GM19468 (cell line): Measurements from ENCODE around the gene RFPL3.

Source experiments
- ATAC-seq: cut with Tn5 transposase; IDR thresholded peaks from one replicate; pipeline ENCODE4 v1.9.1; 2021; ENCODE audit warnings: mild to moderate bottlenecking, moderate library complexity, moderate number of reproducible peaks; ENCODE audit not compliant: unreplicated experiment; ENCODE audit errors: extremely low read depth

Gene RFPL3

DNA sequence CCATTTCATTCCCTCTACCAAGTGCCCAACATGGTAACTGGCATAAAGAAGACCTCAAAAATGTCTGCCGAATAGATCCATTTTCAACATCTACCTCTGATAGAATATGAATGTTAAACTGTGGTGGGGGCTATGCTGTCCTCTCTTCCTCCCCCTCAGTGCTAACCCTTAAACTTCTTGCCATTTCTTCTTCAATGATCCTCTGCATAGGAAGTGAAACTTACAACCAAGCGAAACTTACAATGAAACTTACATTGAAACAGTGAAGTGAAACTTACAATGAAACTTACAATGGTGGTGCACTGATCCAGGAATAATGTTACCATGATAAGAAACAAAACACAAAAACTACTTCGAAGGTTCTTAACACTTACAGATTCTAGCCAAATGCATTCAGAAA lies 49.6 kb downstream of the RFPL3 start:
- no peak for ATAC-seq

DNA sequence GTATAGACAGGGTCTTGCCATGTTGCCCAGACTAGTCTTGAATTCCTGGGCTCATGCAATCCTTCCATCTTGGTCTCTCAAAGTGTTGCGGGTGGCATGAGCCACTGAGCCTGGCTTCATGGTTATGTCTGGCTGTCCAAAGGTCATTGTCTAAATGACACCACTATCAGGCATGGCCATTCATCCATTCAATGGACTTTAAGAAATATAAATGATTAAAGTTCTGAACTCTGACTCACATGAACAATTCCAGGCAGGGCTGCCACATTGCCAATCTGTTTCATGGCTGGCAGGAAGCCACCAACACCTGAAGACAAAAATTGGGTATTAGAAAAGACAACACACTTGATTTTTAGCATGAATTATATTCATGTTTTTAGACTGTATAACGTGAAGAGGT lies 50.3 kb downstream of the RFPL3 start:
- no peak for ATAC-seq

DNA sequence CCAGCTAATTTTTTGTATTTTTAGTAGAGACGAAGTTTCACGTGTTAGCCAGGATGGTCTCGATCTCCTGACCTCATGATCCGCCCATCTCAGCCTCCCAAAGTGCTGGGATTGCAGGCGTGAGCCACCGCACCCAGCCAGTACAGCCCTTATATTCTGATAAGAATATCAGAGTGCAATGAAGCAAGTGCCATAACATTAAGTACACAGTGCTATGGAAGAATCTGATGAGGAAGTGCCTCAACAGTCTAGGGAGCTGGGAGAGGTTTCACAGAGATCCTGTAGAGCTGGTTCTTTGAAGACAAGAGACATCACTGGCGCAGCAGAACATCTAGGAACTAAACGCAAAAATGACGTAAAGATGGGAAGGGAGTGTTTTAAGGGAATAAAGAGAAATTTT lies 52.3 kb downstream of the RFPL3 start:
- ATAC-seq: no peak

DNA sequence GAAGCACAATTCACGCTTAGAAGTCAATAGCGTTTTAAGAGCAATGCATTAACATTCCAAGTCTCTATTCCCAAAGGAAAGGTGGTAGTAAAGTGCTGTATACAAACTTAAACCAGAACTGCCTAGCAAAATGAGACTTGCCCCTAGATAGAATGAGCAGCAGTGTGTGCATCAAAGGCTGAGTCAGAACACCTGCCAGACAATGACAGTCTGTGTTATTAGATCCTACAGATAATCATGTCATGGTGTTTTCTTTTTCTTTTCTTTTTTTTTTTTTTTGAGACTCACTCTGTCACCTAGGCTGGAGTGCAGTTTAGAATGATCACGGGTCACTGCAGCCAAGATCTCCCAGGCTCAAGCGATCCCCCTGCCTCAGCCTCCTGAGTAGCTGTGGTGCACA lies 52.8 kb downstream of the RFPL3 start:
- ATAC-seq: no peak
